Loucy (cell line): Measurements from ENCODE around the gene CASP12.

Experiments
- H2AFZ ChIP-seq: fragments of 200-600 bp; sonication (generic); 2 replicates; pipeline ENCODE4 v1.6.0; 2016; ENCODE audit warnings: antibody characterized with exemption, mild to moderate bottlenecking, low read length, moderate library complexity
- H3F3A ChIP-seq: fragments of 200-600 bp; 2 replicates; pipeline ENCODE4 v1.6.0; 2016; ENCODE audit warnings: antibody characterized with exemption, low read depth, mild to moderate bottlenecking
- H3K27me3 ChIP-seq: fragments of 200-600 bp; sonication (generic); 2 replicates; pipeline ENCODE4 v1.6.1; 2014; ENCODE audit warnings: low read length, mild to moderate bottlenecking; ENCODE audit not compliant: insufficient read depth, poor library complexity, severe bottlenecking
- H3K36me3 ChIP-seq: fragments of 200-600 bp; sonication (generic); 2 replicates; pipeline ENCODE4 v1.6.1; 2016; ENCODE audit warnings: low read length; ENCODE audit not compliant: insufficient read depth
- H3K4me1 ChIP-seq: fragments of 200-600 bp; sonication (generic); 2 replicates; pipeline ENCODE4 v1.5.1; 2014; ENCODE audit warnings: low read length, mild to moderate bottlenecking; ENCODE audit not compliant: insufficient read depth, poor library complexity, severe bottlenecking
- H3K4me2 ChIP-seq: fragments of 200-600 bp; sonication (generic); 2 replicates; pipeline ENCODE4 v1.6.0; 2014; ENCODE audit warnings: antibody characterized with exemption, low read length, low read depth, mild to moderate bottlenecking; ENCODE audit not compliant: poor library complexity, severe bottlenecking
- H3K4me3 ChIP-seq: fragments of 200-600 bp; sonication (generic); 2 replicates; pipeline ENCODE4 v1.5.1; 2014; ENCODE audit warnings: low read length, mild to moderate bottlenecking, mixed read lengths; ENCODE audit not compliant: poor library complexity, severe bottlenecking
- H3K79me2 ChIP-seq: fragments of 200-600 bp; sonication (generic); 2 replicates; pipeline ENCODE4 v1.6.1; 2014; ENCODE audit warnings: low read length; ENCODE audit not compliant: insufficient read depth
- H3K9ac ChIP-seq: fragments of 200-600 bp; sonication (generic); 2 replicates; pipeline ENCODE4 v1.6.0; 2014; ENCODE audit warnings: mild to moderate bottlenecking, low read depth, low read length, moderate library complexity; ENCODE audit not compliant: poor library complexity, severe bottlenecking
- H3K9me2 ChIP-seq: fragments of 200-600 bp; sonication (generic); replicated peaks from 2 replicates; pipeline ENCODE4 v1.6.1; 2016; ENCODE audit warnings: low read depth, low read length, mixed read lengths
- H3K9me3 ChIP-seq: fragments of 200-600 bp; sonication (generic); 2 replicates; pipeline ENCODE4 v1.6.1; 2014; ENCODE audit warnings: mild to moderate bottlenecking, antibody characterized with exemption, low read length, low read depth; ENCODE audit not compliant: insufficient read depth
- H4K20me1 ChIP-seq: fragments of 200-600 bp; sonication (generic); 2 replicates; pipeline ENCODE4 v1.6.0; 2014; ENCODE audit warnings: antibody characterized with exemption, low read length, mild to moderate bottlenecking; ENCODE audit not compliant: insufficient read depth, poor library complexity, severe bottlenecking
- CTCF ChIP-seq: fragments of 200-600 bp; sonication (generic); conservative IDR thresholded peaks from 2 replicates; pipeline ENCODE4 v1.5.1; 2014; ENCODE audit warnings: mild to moderate bottlenecking, antibody characterized with exemption, low read length
- EZH2phosphoT487 ChIP-seq: fragments of 200-600 bp; IDR thresholded peaks from 2 replicates; pipeline ENCODE4 v1.6.1; 2018; ENCODE audit warnings: antibody characterized with exemption, mild to moderate bottlenecking, moderate library complexity, borderline replicate concordance

CASP12 gene

GRCh38 chr11:104844451-104844850 is 53.8 kb downstream of the CASP12 start:
- Histone ChIP-seq H3K4me1 (no peaks in the 10 kb centered on the region), H3K4me3 (no peak overlapping the region), H3K27me3 (no peaks in the 10 kb centered on the region), H3K9me3 (no peaks in the 10 kb centered on the region; the same call in 1 of the 2 replicates), H3K9ac (no peak overlapping the region), H3K36me3 (no peaks in the 10 kb centered on the region), H3K79me2 (no peaks in the 10 kb centered on the region), H2AFZ (no peak overlapping the region), H3K9me2 (no peaks in the 10 kb centered on the region), H4K20me1 (no peaks in the 10 kb centered on the region), H3F3A (no peaks in the 10 kb centered on the region), H3K4me2 (no peak overlapping the region)
- TF ChIP-seq EZH2phosphoT487: no peak
- TF ChIP-seq CTCF: no peak

DNA sequence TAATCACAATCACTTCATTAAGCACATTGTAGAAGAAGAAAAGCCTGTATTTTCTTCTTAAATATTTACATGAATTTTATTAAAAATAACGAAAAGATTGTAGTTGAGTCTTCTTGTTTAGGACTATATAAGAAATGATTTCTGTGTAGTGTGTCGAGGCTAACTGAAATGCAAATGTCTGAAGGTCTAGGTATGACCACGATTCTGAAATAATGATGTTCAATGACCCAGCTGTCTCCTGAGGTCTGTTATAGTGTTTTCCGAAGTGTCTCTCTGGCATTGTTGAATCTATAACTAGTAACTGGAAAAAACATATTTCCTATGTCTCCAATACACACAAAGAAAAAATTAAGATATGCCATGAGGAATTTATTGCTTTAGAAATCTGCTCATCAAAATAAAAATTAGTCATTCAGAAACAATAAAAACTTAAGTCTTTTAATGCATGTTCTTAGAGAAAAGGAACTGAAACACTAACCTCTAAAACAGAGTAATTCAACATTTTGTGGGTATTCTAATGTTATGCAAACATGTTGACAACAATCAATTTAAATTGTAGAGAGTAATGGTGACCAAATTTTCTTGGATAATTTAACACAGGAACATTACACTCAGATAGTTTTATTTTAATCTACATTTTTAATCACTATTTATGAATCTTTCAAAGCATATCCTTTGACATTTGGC is 55.0 kb downstream of the CASP12 start:
- no peak for TF ChIP-seq EZH2phosphoT487
- TF ChIP-seq CTCF: no peak
- H3K36me3 ChIP-seq: no peaks in the 10 kb centered on the region
- no peaks in the 10 kb centered on the region for H3K4me1 ChIP-seq
- H3K9ac ChIP-seq: no peak overlapping the region
- H3K4me3 ChIP-seq: no peak overlapping the region
- no peaks in the 10 kb centered on the region for H4K20me1 ChIP-seq
- H3F3A ChIP-seq: no peaks in the 10 kb centered on the region
- H3K9me2 ChIP-seq: no peaks in the 10 kb centered on the region
- H3K27me3 ChIP-seq: no peaks in the 10 kb centered on the region
- H3K4me2 ChIP-seq: no peak overlapping the region
- no peak overlapping the region for H2AFZ ChIP-seq
- H3K9me3 ChIP-seq: no peaks in the 10 kb centered on the region; the same call in 1 of the 2 replicates
- H3K79me2 ChIP-seq: no peaks in the 10 kb centered on the region

DNA sequence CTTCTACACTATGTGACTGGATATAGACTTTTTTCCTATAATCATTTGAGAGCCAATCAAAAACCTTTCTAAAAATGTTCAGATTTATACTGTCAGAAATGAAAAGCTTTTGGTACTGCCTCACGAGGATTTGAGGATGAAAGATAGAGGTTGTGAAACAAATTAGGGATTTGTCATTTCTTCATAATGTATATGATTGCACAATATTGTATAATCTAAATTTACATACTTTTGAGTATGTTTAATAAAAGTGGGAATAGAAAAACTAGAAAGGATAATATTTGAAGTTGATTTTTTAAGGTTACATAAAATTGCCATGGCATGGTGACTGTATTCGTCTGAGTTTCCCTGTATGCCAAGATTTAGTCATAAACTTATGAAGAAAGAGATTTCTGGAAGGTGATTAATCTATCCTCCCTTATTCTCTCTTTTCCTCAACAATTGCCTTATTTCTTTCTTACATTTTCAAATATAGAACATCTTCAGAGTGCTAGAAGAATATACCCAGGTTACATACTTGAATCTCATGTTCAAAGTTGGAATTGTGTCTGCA is 56.2 kb downstream of the CASP12 start:
- no peaks in the 10 kb centered on the region for H3K4me1 ChIP-seq
- H3K4me2 ChIP-seq: no peak overlapping the region
- H3K79me2 ChIP-seq: no peaks in the 10 kb centered on the region
- H3K9ac ChIP-seq: no peak overlapping the region
- no peaks in the 10 kb centered on the region for H3K36me3 ChIP-seq
- H4K20me1 ChIP-seq: no peaks in the 10 kb centered on the region
- TF ChIP-seq EZH2phosphoT487: no peak
- no peak for TF ChIP-seq CTCF
- no peaks in the 10 kb centered on the region for H3K9me2 ChIP-seq
- H3F3A ChIP-seq: no peaks in the 10 kb centered on the region
- H3K9me3 ChIP-seq: no peaks in the 10 kb centered on the region; the same call in 1 of the 2 replicates
- H3K27me3 ChIP-seq: no peaks in the 10 kb centered on the region
- H2AFZ ChIP-seq: no peak overlapping the region
- no peak overlapping the region for H3K4me3 ChIP-seq
